Epidermal melanocyte (primary cell): Measurements from ENCODE around the gene OPRM1.
"Not testable (repeated sequence)": the region's sequence is repeated elsewhere in the genome, so short reads cannot be mapped to it uniquely, and the experiment has no call there.

ENCODE experiments used
- DNase-seq: peaks from one replicate; pipeline ENCODE4 v3.0.0; 2011; ENCODE audit warnings: low spot score; ENCODE audit not compliant: insufficient read length

Gene OPRM1

DNA sequence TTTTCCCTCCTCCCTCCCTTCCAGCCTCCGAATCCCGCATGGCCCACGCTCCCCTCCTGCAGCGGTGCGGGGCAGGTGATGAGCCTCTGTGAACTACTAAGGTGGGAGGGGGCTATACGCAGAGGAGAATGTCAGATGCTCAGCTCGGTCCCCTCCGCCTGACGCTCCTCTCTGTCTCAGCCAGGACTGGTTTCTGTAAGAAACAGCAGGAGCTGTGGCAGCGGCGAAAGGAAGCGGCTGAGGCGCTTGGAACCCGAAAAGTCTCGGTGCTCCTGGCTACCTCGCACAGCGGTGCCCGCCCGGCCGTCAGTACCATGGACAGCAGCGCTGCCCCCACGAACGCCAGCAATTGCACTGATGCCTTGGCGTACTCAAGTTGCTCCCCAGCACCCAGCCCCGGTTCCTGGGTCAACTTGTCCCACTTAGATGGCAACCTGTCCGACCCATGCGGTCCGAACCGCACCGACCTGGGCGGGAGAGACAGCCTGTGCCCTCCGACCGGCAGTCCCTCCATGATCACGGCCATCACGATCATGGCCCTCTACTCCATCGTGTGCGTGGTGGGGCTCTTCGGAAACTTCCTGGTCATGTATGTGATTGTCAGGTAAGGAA, at the start of gene OPRM1:
TSS of gene OPRM1 (plus strand) at position 10 of the 612 bp plus-strand sequence. CDS start at position 315, 305 bp downstream.
- DNase-seq: peak; percentile 37

DNA sequence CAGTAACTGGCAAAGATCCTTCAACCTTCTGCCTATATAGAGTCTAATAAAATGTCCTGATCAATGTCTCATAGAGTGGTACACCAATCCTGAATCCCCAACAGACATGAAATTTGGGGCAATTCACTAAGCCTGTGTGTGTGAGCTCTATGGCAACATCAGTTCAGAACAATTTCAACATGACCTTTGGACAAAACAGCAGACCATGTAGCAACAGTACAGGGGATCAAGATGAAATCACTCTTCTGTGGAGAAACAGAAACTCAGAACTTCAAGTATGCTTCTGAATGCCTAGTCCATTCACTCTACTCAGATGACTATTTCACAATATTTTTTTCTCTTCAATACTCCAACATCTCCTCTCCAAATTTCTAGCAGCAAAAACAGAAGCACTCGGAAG, 49.1 kb upstream of the OPRM1 start:
- DNase-seq: no peak

DNA sequence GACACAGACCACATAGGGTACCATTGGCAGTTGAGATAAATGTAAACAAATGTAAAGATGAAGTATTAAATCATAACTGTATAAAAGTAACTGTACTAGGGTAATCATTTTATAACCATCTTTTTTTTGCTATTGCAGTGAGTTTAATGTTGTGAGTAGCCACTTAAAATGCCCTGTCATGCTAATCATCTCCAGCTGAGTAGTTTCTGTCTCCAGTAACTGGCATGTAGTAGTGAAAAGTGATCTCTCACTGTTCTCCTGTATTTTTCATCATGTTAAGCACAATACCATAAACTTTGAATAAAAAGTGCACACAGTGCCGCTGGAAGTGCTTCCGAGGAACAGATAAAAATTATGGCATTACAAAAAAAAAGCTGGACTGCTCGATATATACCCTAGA, 45.0 kb upstream of the OPRM1 start:
- DNase-seq: no peak

DNA sequence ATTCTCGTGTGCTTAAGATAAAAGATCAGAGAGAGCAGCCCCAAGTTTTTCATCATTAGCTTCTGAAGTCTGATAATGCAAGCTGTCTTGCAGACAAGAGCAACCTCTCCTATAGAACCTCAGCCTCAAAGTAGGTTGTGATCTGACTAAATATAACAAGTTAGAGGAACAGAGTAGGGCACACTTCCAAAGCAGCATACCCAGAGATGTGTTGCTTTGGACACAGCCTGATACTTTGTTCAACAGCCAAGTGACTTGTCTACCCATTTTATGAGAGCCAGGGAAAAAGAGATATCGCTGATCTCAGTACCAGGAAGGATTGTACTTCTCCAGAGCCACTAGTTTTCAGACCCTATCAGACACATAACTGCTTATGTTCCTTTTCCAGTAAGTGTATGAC, 44.2 kb upstream of the OPRM1 start:
- no peak for DNase-seq

DNA sequence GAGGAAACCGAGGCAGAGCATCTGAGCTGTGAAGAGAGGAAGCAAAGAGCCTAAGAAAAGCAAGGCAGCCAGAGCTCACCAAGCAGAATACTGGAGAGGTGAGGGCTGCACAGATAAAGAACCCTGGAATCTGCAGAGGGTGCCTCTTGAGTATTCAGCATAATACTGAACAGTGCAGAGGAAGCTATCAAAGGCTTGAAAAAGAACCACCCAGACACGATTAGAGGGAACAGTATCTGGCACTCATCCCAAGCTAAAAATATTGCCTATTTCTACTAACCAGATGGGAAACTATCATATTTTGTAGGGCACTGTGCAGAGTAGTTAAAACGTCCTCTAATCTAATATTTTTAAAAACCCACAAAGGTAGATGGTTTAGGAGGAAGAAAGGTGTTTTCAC, 41.8 kb upstream of the OPRM1 start:
- DNase-seq: no peak

DNA sequence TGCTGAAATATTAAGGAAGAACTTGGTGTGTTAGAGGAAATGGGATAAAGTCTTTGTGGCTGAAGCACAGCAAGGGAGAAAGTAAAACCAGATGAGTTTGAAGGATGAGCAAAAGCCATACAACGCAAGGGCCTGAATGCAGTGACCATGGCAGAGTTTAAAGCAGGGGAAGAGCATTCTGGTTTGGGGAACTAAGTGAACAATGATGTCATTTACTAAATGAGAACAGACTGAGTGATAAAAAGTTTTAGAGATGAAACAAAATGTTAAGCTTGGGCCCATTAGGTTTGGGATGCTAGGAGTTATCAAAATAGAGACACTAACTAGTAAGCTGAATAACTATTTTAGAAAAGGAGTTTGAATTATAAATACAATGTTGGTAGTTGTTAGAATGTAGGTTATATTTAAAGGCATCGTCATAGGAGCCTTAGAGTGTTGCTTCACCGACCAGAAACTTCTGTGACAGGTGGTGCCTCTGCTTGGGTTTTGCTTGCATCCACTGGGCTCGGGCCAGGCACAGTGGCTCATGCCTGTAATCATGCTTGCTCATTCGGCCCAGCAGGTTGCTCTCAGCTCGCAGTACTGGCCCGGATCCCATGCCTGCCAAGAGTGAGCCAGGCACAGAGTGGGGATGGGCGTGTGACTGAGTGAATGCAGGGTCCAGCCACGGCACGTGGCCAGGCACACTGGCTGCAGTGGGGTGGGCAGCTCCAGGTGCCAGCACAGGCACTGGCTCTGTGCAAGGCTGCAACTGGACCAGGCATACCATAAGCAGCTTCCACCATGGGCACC, 37.4 kb upstream of the OPRM1 start:
- DNase-seq: no peak

DNA sequence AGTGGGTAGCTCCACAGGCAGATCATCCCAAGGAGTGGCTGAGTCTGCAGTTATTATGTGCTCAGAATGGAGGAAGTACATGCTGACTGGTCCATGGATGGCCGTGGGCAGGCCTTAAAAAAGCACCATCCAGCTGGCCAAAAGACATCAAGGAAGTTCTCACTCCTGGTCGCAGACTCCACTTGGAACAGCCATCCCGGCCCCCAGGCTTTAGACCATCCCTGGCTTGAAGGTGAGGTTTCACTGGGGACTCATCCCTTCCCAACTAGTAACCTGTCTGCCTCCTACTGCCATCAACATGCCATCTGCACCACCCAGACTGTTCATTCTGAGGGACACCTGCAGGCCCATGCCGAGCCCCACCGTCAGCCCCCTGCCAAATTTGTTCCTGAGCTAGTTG, 36.1 kb upstream of the OPRM1 start:
- DNase-seq: no peak

DNA sequence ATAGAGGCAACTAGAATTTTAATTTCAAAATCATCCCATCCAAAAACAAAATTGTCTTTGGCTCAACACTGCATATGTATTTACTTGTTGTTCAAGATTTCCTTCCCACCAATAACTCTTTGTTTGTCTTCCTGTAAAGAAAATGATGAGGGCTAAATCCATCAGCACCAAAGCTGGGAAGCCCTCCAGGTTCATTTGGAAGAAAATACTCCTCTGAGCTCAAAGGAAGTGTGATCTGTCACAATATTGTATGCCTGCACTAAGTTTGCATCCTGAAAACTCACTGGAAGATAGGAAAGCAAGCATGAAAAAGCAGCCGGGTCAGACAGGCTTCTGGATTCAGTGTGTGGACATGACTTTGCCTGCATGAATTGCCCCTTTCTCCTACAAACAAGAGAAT, 28.7 kb upstream of the OPRM1 start:
- DNase-seq: no peak

DNA sequence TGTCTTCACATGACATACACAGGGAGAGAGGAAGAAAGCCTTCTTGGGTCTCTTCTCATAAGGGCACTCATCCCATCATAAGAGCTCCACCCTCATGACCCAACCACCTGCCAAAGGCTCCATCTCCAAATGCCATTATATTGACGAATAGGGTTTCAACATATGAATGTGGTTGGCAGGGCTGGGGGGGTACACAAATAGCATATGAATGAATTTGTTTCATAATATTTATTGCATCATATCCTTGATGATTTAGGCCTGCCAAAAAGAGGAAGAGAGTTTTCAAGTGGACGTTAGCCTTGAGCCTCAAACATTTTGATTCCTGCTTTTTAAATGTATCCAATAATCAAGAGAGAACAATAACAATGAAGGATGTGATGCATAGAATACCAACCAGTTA, 26.2 kb upstream of the OPRM1 start:
- DNase-seq: no peak

DNA sequence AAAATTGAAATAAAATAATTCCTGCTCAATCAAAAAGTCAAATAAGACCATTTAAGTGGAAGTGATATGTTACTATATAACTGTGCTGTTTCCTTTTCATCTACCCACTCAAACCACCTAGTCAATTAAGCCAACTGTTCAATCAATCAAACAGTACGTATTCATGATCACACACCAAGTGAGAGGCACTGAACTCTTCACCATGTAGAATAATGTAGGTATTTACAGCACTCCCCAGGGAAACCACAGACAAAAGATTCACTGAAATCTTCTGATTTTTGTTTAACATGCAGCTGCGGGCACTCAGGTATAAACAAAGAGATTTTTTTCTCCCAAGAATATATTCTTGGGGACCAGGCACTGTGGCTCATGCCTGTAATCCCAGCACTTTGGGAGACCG, 21.3 kb upstream of the OPRM1 start:
- DNase-seq: no peak

DNA sequence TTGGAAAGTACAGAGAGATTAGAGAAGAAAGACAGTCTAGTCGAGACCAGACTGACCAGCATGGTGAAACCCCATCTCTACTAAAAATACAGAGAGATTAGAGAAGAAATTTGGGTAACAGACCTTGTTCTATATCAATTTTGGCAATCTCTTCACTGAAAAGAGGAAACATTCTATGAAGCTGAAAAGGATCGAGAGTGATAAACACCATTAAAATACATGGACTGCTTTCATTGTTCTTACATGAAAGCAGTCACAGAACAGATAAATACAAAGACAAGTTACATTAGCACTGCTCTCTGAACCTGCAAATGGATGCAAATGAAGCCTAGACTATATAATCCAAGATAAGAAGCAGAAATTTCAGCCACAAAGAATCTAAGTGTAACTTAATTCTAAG, 8.4 kb upstream of the OPRM1 start:
- DNase-seq: no peak

DNA sequence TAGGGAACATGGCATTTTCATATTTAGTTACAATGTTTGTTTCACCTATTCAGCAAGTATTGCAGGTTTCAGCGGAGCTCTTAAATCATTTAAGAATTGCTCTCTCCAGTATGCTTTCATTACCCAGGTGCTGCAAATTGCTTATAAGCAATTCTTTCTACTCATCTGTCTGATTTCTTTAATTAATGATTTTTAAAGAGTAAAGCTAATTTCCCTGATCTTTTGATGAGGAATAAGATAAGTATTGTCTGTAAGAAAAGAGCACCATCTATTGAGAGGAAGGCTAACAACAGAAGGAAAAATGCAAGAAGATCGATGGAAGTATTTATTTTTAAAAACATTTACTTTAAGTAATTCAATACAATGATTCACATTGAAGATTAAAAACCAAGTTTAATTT, 2.0 kb downstream of the OPRM1 start:
- no peak for DNase-seq

DNA sequence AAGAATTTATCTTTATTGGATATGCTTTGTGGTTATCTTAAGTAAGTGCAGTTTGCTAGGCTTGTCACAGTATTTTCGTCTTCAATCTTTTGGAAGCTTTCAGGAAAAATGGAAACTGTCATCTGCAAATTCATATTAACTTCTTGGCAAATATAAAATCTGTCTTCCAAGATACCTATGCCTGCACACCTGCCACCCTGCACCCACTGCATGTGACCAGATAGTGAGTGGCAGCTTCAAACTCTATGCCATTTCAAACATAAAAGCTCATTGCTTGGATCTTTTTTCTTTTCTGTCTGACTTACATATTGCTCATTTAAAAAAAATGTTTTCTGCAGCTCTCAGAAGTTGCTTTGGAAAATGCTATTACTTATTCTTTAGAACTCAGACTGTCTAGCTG, 14.1 kb downstream of the OPRM1 start:
- no peak for DNase-seq

DNA sequence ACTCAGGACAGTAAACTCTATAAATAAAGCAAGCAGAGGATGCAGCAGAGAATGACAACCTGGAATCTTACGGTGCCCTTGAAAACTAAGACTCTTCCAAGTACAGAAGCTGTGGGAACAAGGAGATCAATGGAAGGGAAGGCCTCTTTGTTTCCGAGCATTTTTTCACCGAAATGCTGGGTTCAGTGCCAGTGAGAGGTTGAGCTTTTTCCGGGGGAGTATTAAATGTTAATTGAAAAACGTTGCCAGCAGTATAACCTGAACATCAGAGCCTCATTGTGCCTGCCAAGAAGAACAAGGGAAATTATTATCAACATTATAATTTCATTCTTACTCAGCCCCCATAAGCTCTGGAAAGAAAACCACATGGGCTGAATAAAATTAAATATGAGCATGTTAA, 17.5 kb downstream of the OPRM1 start:
- DNase-seq: no peak

DNA sequence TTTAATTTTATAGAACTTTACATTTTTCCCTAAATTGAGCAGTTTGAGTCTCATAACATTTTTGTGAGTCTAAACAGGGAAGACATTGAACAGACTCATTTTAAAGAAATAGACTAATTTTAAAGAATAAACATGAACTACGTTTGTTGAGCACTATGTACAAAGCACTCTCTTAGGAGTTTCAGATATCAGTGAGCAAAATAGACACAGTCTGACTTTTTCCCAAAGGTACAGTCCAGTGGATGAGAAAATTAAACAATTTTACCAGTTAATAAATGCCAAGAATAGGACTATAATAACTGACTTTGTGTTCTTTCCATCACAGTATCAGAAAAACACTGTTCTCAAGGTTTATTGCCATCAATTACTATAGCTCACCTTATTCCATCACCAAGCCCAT, 18.1 kb downstream of the OPRM1 start:
- no peak for DNase-seq

DNA sequence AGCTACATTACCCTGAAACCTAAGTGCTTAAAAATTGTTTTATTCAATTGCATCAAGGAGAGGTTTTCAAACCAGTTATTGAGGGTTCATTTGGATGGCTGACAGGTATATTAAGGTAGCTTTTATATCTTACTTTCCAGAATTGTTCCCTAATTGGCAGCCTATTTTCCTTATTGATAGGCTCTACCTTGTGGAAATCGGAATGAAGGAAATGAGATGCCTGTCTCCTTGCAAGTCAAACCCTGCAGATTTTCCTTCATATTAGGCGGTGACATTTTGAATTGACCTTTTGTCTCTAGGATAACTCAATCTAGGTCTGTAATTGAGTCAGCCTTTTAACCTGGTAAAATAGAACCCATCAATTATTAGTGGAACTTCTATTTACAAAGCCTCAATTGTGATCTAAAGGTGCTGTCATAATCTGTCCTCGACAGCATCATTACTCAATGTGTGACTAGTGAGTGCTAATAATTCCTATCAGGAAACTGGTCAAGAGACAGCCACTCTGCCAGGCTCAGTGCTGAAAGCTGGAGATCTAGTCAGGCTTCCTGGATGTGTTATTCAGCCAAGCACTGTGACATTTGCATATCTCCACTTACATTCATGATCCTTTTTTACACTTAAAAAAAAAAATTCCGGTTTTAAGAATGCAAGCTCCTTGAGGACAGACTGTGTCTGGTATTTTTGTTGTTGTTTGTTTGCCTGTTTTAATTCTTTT, 20.1 kb downstream of the OPRM1 start:
- no peak for DNase-seq

DNA sequence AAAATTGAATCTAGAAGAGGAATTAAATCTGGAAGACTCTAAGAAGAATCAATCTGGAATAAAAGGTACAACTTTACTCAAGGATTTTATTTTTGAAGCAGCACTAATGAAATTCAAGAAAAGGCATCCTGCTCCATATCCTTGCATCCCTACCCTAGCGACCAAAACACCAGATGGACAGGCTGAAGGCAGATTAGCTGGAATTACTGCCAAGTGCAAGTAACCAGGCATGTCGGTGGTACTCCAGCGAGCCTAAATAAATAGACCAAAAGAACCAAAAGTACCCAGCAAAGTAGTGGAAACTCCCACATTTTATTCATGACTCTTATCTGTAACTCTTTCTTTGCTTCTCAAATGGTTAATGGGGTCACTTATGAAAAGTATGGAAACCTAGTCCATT, 21.0 kb downstream of the OPRM1 start:
- DNase-seq: no peak

DNA sequence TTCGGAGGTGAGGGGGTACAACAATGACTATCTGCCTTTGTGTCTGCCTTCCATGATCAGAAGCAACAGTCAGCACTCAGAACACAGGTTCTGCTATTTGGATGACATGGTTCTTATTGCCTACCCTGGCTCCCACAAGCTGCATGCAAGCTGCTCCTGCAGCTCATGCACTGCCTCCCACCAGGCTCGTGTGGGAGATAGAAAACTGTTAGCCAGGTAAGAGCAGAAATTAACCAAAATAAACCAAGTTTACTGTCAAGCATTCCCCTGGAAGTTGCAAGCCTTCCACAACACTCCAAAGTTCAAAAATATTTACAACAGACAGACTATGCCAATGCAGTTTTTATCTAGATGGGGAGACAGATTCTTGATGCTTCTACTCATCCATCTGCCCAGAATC, 31.0 kb downstream of the OPRM1 start:
- DNase-seq: no peak

DNA sequence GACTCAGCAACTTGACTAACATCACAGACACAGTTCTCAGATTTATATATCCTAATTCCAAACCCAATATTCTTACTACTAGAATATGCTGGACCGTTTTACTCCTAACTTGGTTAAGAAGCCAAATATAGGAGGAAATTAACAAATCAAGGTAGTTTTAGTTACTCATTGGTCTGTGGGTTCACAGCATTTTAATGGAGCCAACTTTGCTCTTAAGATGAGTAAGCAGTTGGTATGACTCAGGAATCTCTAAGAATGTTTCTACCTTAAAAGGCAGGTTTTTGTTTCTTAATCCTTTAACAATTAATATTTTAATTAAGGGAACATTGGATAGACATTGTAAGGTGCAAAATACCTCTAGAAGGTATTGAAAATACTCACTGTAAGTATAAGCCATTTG, 31.6 kb downstream of the OPRM1 start:
- no peak for DNase-seq

DNA sequence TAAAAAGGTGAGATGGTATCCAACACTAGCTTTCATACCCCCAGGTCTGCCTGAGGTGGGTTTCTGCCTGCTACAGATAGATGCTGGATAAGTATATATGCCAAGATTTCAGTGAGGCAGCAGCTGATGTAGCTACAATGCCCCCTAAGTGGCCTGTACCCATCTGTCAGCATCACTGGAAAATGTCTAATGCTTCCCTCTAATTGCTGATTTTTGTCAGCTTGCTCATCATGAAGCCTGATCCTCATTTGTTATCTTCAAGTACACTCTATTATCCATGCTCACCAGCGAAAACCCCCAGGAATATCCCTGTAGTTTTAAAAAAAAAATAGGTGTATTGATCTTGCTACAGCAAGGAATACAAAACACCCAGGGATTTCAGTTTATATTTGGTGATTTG, 32.2 kb downstream of the OPRM1 start:
- DNase-seq: no peak

DNA sequence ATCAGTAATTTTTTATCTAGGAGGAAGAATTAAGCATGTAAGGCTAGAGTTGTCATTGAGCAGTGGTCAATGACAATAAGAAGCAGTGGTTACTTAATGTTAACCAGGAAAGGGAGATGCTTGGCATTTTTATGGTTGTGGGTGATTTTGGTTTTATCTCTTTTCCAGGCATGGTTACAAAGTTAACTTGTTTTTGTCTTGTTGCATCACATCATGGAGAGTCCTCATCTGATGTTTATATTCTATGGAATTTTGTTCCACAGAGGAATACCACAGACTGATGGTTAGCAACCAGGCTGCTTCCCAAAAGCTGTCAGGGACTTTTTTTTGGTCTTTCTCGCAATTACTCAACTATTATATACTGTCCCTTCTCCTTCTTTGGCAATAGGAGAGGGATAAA, 32.7 kb downstream of the OPRM1 start:
- no peak for DNase-seq

DNA sequence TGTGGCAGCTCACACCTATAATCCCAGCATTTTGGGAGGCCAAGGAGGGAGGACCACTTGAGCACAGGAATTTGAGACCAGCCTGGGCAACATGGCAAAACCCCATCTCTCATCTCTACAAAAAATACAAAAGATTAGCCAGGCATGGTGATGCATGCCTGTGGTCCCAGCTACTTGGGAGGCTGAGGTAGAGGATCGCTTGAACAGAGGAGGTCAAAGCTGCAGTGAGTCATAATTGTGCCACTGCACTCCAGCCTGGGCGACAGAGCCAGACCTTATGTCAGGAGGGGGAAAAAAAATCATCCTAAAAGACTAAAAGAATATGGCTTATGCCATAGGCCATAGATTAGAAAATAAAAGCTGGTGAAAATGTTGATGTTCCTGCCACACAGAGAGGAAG, 39.6 kb downstream of the OPRM1 start:
- DNase-seq: not testable (repeated sequence)
